Esophagus squamous epithelium (tissue), 4 donors: ENCODE results near the gene BDKRB2.

Experiments
- CTCF ChIP-seq, 6 experiments: fragments of 450-650 bp in 4 of 6; fragments of 200-600 bp in 2 of 6; sonication (generic) in 2 of 6; IDR thresholded peaks; one replicate each; pipeline ENCODE4 v1.5.1; 2016 to 2019; ENCODE audit warnings: antibody characterized with exemption in 6 of 6, mild to moderate bottlenecking in 4 of 6, moderate library complexity in 4 of 6
- POLR2A ChIP-seq, 4 donors: fragments of 450-650 bp; IDR thresholded peaks; one replicate each; pipeline ENCODE4 v1.6.1; 2017; ENCODE audit warnings: antibody characterized with exemption in 4 of 4, mild to moderate bottlenecking in 4 of 4, moderate library complexity in 3 of 4

- peak in 2 of 4 donors; percentile 28 to 38 for TF ChIP-seq POLR2A (IDR thresholded peaks at IDR 0.05)
- TF ChIP-seq CTCF (IDR thresholded peaks at IDR 0.05) = peak in 1 of 6 experiments; percentile 8
These were observed 679 bp downstream of the BDKRB2 start for GRCh38 chr14:96205059-96205977.
